ENCODE data around the gene CPNE8. TPM values are rescaled to one million over a fixed set of nuclear protein-coding genes. Genes with fewer than 3 reads are reported as not detected.

CPNE8 gene
- total RNA-seq, 1 experiment from 2014 or later: 41.4 TPM

DNA sequence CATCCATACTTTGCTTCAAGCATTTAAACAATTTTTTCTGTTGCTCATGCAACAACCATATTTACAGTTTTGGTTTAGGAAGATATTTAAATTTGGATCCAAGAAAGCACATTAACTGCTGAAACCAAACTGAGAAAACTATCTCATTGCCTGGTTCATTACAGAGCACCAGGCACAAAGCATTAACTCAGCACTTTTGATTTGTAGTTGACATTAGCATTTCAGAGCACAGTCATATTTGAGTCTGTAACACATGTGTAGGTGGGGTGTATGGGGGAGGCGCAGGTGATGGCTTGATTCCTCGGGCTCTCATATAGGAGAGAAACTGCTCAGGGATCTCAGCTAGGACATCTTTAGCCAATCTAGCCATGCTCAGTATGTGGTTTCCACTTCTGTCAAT, 251.7 kb downstream of the CPNE8 start:
- DNase-seq (ENCODE audit: extremely low read depth, low read depth): no peak

DNA sequence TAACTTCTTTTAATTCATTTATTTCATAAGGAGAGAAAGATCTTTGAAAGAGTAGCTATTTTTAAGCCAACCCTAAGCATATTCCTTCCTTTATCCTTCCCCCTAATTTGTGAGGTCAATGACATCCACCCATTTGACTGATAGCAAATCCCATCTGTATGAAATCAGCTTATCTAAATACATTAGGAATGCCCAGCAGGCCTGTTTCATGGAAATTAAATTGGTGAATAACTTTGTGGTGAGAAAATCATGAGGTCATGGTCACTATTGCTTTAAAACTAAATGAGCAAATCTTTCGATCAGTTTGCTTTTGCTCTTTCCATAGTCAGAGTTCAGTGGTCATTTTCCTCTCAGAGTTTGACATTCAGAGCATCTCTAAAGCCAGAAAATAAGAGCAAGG, 256.6 kb downstream of the CPNE8 start:
- no peak for DNase-seq (ENCODE audit: extremely low read depth, low read depth)

DNA sequence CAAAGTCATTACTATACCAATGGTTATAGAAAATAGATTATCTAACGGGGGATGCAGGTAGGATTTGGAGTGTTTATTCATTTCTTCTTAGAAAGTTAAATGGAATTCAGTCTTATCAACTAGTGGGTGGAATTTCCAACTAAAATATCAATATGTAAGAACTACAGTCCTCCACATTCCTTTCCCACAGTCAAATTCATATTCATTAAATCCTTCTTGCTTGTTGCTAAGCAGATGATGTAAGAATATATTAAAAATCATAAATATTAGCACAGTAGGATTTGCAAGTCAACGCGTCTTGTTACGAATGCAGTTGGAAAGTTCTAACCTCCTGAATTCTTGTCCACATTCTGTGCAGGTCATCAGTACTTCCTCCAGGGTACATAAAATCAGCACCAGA, 259.2 kb downstream of the CPNE8 start:
- DNase-seq (ENCODE audit: extremely low read depth, low read depth): no peak

DNA sequence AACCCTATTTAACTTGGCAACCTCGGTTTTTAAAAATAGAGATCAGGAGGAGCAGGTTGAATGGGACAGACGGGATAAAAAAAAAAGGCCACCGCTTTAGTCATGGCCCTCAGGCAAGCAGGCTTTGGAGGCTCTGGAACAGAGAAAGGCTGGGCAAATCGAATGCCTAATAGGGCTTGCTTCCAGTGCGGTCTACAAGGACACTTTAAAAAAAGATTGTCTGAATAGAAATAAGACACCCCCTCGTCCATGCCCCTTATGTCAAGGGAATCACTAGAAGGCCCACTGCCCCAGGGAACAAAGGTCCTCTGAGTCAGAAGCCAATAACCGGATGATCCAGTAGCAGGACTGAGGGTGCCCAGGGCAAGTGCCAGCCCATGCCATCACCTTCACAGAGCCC, 265.8 kb downstream of the CPNE8 start:
- no peak for DNase-seq (ENCODE audit: extremely low read depth, low read depth)

DNA sequence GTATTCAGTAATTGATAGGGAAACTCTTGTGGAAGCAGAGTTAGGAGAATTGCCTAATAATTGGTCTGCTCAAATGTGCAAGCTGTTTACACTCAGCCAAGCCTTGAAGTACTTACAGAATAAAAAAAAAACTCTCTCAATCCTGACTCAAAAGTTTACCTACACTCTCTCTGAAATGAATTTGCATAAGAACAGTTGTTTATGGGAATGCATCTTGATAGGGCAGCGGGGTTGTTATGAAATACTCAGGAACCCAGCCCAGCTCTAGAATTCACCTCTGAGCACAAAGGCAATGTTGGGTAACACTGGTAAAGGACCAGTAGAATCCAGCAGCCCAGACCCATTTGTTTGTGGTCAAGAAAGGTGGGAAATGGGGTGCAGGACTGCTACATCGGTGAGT, 267.0 kb downstream of the CPNE8 start:
- no peak for DNase-seq (ENCODE audit: extremely low read depth, low read depth)

DNA sequence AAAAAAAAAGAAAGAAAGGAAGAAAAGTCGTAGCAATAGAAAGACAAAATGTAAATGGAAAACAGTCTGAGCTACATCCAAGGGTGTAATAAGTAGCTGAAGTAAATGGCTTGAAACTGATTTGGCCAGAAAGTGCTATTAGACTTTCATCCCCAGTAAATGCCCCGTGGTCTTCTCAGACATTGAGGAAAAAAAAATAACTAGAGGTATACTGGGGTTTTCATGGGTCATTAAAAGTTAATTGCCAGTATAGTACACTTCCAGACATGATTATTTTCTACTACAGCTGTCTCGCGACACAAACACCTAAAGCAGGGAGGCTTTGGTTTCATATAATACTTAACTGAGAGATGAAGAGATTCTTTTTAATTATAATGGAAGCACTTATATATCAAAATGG, 271.9 kb downstream of the CPNE8 start:
- no peak for DNase-seq (ENCODE audit: extremely low read depth, low read depth)

DNA sequence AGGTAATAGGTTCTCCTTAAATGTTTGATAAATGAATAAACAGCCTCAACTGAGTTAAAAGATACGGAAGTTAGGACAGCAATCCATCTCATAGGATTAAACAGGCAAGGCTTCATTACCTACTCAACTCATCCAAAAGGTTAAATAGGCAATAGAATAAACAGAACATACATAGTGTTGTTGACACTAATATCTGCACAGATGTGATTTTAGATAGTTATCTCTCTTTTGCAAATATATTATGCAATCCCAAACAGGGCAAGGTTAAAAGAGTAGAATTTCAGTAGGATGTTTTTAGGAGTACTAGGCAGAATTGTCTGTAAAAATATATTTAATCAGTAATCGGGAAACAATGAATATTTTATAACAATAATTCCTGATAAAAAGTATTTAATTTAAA, 276.3 kb downstream of the CPNE8 start:
- DNase-seq (ENCODE audit: extremely low read depth, low read depth): no peak

DNA sequence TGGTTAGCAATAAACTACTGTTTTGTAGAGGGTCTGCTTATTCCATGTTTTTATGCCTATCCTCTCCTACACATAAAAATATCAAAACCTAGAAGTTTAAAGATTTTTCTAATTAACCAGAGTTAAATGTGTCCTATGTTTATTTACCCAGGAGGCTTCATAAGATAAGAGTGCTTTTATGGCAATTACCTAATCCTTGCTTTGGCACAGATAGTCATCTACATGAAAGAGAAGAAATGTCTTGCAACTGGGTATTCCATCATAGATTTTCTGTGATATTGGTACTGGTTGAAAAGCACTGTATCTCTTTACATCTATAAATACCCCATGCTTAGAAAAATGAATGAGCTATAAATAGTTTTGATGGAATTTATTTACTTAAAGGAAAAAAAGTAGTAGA, 277.1 kb downstream of the CPNE8 start:
- DNase-seq (ENCODE audit: extremely low read depth, low read depth): no peak

DNA sequence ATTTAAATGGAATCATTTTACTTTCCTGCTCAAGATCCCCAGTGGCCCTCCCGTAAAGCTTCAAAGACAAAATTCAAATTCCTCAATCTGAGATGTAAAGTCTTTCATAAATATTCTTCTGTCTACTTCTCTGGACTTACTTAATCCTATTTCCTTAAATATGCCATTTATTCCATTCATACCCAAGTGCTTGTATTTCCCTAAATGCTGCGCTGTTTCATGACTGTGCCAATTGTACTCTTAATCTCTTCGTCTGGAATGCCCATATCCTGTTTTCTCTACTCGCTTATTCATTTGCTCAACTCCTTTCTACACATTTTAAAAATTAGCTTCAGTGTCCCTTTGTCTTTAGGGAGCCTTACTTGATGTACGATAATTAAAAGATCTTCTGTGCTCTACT, 280.1 kb downstream of the CPNE8 start:
- no peak for DNase-seq (ENCODE audit: extremely low read depth, low read depth)

DNA sequence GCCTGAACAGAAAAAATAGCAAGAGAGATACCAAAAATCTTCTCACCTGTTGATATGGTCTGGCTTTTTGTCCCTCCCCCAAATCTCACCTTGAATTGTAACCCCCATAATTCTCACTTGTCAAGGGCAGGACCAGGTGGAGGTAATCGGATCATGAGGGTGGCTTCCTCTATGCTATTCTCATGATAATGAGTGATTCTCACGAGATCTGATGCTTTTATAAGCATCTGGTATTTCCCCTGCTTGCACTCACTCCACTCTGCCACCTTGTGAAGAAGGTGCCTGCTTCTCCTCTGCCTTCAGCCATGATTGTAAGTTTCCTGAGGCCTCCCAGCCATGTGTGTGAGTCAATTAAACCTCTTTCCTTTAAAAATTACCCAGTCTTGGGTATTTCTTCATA, 291.2 kb downstream of the CPNE8 start:
- no peak for DNase-seq (ENCODE audit: extremely low read depth, low read depth)

DNA sequence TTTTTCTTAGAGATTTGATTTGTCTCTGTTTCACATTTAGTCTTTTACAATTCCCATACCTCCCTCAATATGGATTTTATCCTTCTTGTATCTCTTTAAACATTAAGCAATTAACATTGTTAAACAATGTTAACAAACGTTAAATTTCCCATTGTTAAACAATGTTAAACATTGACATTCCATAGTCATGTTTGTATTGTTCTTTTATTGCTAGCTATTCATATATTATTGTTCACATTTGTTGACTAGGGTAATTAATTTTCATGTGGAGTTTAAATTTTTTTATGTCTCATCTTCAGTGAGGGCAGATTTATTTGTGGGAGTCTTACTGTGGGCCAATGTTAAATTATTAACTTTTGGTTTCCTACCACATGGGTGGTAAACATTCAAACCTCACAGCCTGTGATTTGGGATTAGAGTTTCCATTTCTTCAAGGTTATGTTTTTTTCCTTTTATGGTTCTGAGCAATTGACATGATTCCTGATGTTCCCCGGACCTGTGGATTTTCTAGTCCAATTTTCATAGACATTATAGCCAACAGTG, 294.5 kb downstream of the CPNE8 start:
- no peak for DNase-seq (ENCODE audit: extremely low read depth, low read depth)

DNA sequence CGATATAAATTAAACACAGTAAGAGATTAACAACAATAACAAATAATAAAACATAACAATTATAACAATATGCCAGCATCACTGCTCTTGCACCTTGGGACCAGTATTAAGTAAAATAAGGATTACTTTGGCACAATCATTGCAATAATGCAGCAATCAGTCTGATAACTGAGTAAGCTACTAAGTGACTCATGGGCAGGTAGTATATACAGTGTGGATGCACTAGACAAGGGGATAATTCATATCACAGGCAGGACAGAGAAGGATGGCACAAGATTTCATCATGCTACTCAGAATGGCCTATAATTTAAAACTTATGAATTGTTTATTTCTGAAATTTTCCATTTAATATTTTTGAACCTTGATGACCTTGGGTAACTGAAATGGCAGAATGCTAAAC, 298.1 kb downstream of the CPNE8 start:
- DNase-seq (ENCODE audit: extremely low read depth, low read depth): no peak
